H9 (cell line): Measurements from ENCODE around the gene BPIFB6. TPM values are rescaled to one million over a fixed set of nuclear protein-coding genes. Genes with fewer than 3 reads are reported as not detected.

Experiments used
- DNase-seq: peaks from one replicate; pipeline ENCODE4 v3.0.0-alpha.2; 2017
- H2AFZ ChIP-seq: one replicate; pipeline ENCODE4 v1.6.1; 2013; ENCODE audit warnings: mild to moderate bottlenecking, low read length, control low read depth, moderate library complexity
- H2AK5ac ChIP-seq: 2 replicates; pipeline ENCODE4 v1.6.1; 2013; ENCODE audit warnings: low read length, control low read depth, mixed read lengths; ENCODE audit not compliant: insufficient read length
- H2BK120ac ChIP-seq: one replicate; pipeline ENCODE4 v1.6.1; 2013; ENCODE audit warnings: low read depth, mild to moderate bottlenecking, low read length, control low read depth, inconsistent platforms; ENCODE audit not compliant: poor library complexity, severe bottlenecking
- H2BK12ac ChIP-seq: 2 replicates; pipeline ENCODE4 v1.6.1; 2013; ENCODE audit warnings: low read length, control low read depth, mixed read lengths, low read depth; ENCODE audit not compliant: insufficient read length
- H2BK15ac ChIP-seq: 2 replicates; pipeline ENCODE4 v1.6.1; 2013; ENCODE audit warnings: low read depth, low read length, control low read depth
- H2BK20ac ChIP-seq: one replicate; pipeline ENCODE4 v1.6.1; 2013; ENCODE audit warnings: low read depth, mild to moderate bottlenecking, low read length, control low read depth, inconsistent platforms; ENCODE audit not compliant: poor library complexity, severe bottlenecking
- H2BK5ac ChIP-seq: 2 replicates; pipeline ENCODE4 v1.6.1; 2013; ENCODE audit warnings: low read length, control low read depth, mixed read lengths; ENCODE audit not compliant: insufficient read length
- H3K14ac ChIP-seq: 2 replicates; pipeline ENCODE4 v1.6.1; 2013; ENCODE audit warnings: low read length, control low read depth; ENCODE audit not compliant: insufficient read depth
- H3K18ac ChIP-seq: 2 replicates; pipeline ENCODE4 v1.6.1; 2013; ENCODE audit warnings: low read depth, mild to moderate bottlenecking, mixed read lengths, low read length, control low read depth; ENCODE audit not compliant: insufficient read length
- H3K23ac ChIP-seq: 2 replicates; pipeline ENCODE4 v1.6.1; 2013; ENCODE audit warnings: low read length, control low read depth, mixed read lengths, low read depth; ENCODE audit not compliant: insufficient read length
- H3K23me2 ChIP-seq: 2 replicates; pipeline ENCODE4 v1.6.1; 2013; ENCODE audit warnings: low read depth, mild to moderate bottlenecking, mixed read lengths, low read length, control low read depth; ENCODE audit not compliant: insufficient read length, poor library complexity, severe bottlenecking
- H3K27ac ChIP-seq: 2 replicates; pipeline ENCODE4 v1.5.1; 2013; ENCODE audit warnings: low read length, control low read depth, mixed read lengths, low read depth; ENCODE audit not compliant: insufficient read length
- H3K27me3 ChIP-seq: 2 replicates; pipeline ENCODE4 v1.6.1; 2013; ENCODE audit warnings: low read length, control low read depth, inconsistent platforms; ENCODE audit not compliant: insufficient read depth
- H3K4ac ChIP-seq: 2 replicates; pipeline ENCODE4 v1.6.1; 2013; ENCODE audit warnings: low read depth, mild to moderate bottlenecking, control low read depth, inconsistent platforms, low read length, moderate library complexity
- H3K4me1 ChIP-seq: 2 replicates; pipeline ENCODE4 v1.6.1; 2013; ENCODE audit warnings: low read length, control low read depth, inconsistent platforms; ENCODE audit not compliant: insufficient read depth
- H3K4me2 ChIP-seq: 2 replicates; pipeline ENCODE4 v1.6.1; 2013; ENCODE audit warnings: low read length, control low read depth, mixed read lengths; ENCODE audit not compliant: insufficient read length, insufficient read depth
- H3K56ac ChIP-seq: 2 replicates; pipeline ENCODE4 v1.6.1; 2013; ENCODE audit warnings: low read depth, mild to moderate bottlenecking, mixed read lengths, low read length, control low read depth; ENCODE audit not compliant: insufficient read length
- H3K79me1 ChIP-seq: 2 replicates; pipeline ENCODE4 v1.6.1; 2013; ENCODE audit warnings: low read depth, mild to moderate bottlenecking, moderate library complexity, low read length, control low read depth, inconsistent platforms; ENCODE audit not compliant: insufficient read depth, poor library complexity, severe bottlenecking
- H3K79me2 ChIP-seq: 2 replicates; pipeline ENCODE4 v1.6.1; 2013; ENCODE audit warnings: low read length, control low read depth, inconsistent platforms; ENCODE audit not compliant: insufficient read depth
- H3K9ac ChIP-seq: 2 replicates; pipeline ENCODE4 v1.6.1; 2013; ENCODE audit warnings: low read length, control low read depth, mixed read lengths; ENCODE audit not compliant: insufficient read length; ENCODE audit errors: extremely low read depth
- H3K9me3 ChIP-seq: one replicate; pipeline ENCODE4 v1.6.1; 2013; ENCODE audit warnings: low read depth, low read length, inconsistent platforms; ENCODE audit not compliant: control insufficient read depth
- H3T11ph ChIP-seq: one replicate; pipeline ENCODE4 v1.6.1; 2013; ENCODE audit warnings: mild to moderate bottlenecking, low read length, control low read depth, inconsistent platforms
- H4K20me1 ChIP-seq: one replicate; pipeline ENCODE4 v1.6.1; 2013; ENCODE audit not compliant: control insufficient read depth, insufficient read length, insufficient read depth
- H4K5ac ChIP-seq: 2 replicates; pipeline ENCODE4 v1.6.1; 2013; ENCODE audit warnings: low read depth, mild to moderate bottlenecking, mixed read lengths, low read length, control low read depth; ENCODE audit not compliant: insufficient read length
- H4K8ac ChIP-seq: replicated peaks from 2 replicates; pipeline ENCODE4 v1.6.1; 2013; ENCODE audit warnings: low read length, control low read depth, mixed read lengths, low read depth; ENCODE audit not compliant: insufficient read length
- H4K91ac ChIP-seq: 2 replicates; pipeline ENCODE4 v1.6.1; 2013; ENCODE audit warnings: low read depth, mild to moderate bottlenecking, moderate library complexity, mixed read lengths, low read length, control low read depth; ENCODE audit not compliant: insufficient read length
- H3K27ac Mint-ChIP-seq, 3 experiments: 2 replicates in 2 of 3; 3 replicates in 1 of 3; pipeline ENCODE4 v1.8.0; 2020 to 2021; ENCODE audit warnings: mixed read lengths in 3 of 3, mild to moderate bottlenecking in 1 of 3, moderate library complexity in 1 of 3
- H3K27me3 Mint-ChIP-seq: 2 replicates; pipeline ENCODE4 v1.8.0; 2021; ENCODE audit warnings: low read depth, mild to moderate bottlenecking, moderate library complexity, mixed read lengths
- H3K36me3 Mint-ChIP-seq, 3 experiments: 2 replicates in 2 of 3; 3 replicates in 1 of 3; pipeline ENCODE4 v1.8.0; 2020 to 2021; ENCODE audit warnings: low read depth in 3 of 3, mixed read lengths in 3 of 3; ENCODE audit not compliant: insufficient read depth in 1 of 3
- H3K4me1 Mint-ChIP-seq, 2 experiments: 2 replicates each; pipeline ENCODE4 v1.8.0; 2020; ENCODE audit warnings: mixed read lengths in 2 of 2
- H3K4me3 Mint-ChIP-seq, 2 experiments: 2 replicates in 1 of 2; 3 replicates in 1 of 2; pipeline ENCODE4 v1.8.0; 2020 to 2021; ENCODE audit warnings: mild to moderate bottlenecking in 2 of 2, mixed read lengths in 2 of 2, moderate library complexity in 1 of 2
- H3K9me3 Mint-ChIP-seq, 2 experiments: 2 replicates in 1 of 2; 3 replicates in 1 of 2; pipeline ENCODE4 v1.8.0; 2020; ENCODE audit warnings: mild to moderate bottlenecking in 2 of 2, mixed read lengths in 2 of 2, moderate library complexity in 1 of 2
- WGBS: extraction: QIAGEN DNeasy Blood & Tissue Kit; methylation state at CpG from one replicate; pipeline ENCODE4 v1.1.7; 2013; ENCODE audit warnings: missing lambda C conversion rate, low lambda C conversion rate, mixed read lengths; ENCODE audit not compliant: insufficient read length; ENCODE audit errors: extremely low coverage; 5-methylcytosine and 5-hydroxymethylcytosine counted together
- total RNA-seq: library from RNA; stranded (reverse); gene quantifications from 2 replicates; pipeline ENCODE4 v1.2.1, GENCODE V29; 2021
- TF ChIP-seq, protein P1 (sequence below): fragments of 200-600 bp; sonication (generic); conservative IDR thresholded peaks from 3 replicates; pipeline ENCODE4 v1.8.0; 2021; ENCODE audit warnings: antibody characterized with exemption, mild to moderate bottlenecking

BPIFB6 gene
- total RNA-seq, 1 experiment from 2014 or later, result not detected

DNA sequence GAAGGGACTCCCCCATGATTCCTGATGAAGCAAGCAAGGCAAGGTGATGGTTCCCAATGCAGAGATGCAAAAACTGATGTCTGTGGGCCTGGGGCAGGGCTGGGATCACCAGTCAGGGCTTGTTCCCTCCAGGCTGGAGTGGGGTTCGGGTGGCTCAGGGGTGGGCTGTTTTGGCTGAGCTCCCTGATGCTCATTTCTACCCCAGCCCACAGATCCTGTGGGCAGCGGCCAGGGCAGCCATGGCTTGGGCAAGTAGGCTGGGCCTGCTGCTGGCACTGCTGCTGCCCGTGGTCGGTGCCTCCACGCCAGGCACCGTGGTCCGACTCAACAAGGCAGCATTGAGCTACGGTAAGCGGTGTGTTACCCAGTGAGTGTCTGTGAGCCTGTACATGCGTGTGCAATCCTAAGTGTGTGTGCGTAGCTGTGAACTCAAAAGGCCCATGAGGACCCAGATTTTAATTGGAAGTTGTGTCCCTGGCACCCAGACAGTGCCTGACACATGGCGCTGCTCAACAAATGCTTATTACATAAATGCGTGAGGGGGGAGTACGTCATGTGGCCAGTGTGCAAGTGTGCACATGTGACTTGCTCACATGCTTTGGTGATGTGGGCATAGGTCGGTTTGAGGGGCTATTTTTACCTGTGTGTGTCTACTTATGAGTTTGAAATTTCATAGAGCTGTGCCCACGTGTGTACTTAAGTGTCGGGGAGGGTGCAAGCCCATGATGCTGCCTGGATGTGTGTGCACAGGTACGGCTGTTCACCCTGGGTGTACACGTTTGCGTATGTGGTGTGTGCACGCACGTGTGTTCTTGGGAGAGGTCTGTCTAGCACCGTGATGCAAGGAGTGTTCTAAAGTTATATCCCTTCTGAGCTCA is 22.9 kb upstream of the BPIFB6 start:
- Mint-ChIP-seq H3K36me3 (peaks cover 0 to 4% (median 0%) of the 10 kb centered on the region in 3 experiments; a peak in 3 of 7 replicates), H3K27me3 (no peaks in the 10 kb centered on the region; the same call in 1 of the 2 replicates), H3K4me1 (0 out of 4 replicates have a peak, but pooled peaks cover 0 to under 1% of the 10 kb centered on the region in 2 experiments), H3K4me3 (no peak overlapping the region), H3K27ac (peak overlapping the region in 1 of 3 experiments; percentile 37; a peak in 2 of 7 replicates), H3K9me3 (peaks cover 5% of the 10 kb centered on the region in 2 experiments; a peak in 3 of 5 replicates)
- Histone ChIP-seq H3K4ac (no peak overlapping the region), H3K4me2 (no peak overlapping the region), H3K23ac (no peak overlapping the region), H4K5ac (no peak overlapping the region), H2BK15ac (no peak overlapping the region), H4K20me1 (no peaks in the 10 kb centered on the region), H3K79me2 (no peaks in the 10 kb centered on the region), H3K18ac (no peak overlapping the region), H2BK120ac (no peak overlapping the region), H3K23me2 (no peaks in the 10 kb centered on the region), H3K27ac (no peak overlapping the region), H3K4me1 (no peaks in the 10 kb centered on the region), H4K91ac (no peak overlapping the region), H2BK12ac (no peak overlapping the region), H2BK20ac (no peak overlapping the region), H2AK5ac (no peak overlapping the region), H3K27me3 (no peaks in the 10 kb centered on the region), H3K9ac (no peak overlapping the region), H2BK5ac (no peak overlapping the region), H3K79me1 (no peaks in the 10 kb centered on the region), H3K14ac (no peak overlapping the region), H3K56ac (no peak overlapping the region), H2AFZ (no peak overlapping the region), H4K8ac (no peak overlapping the region), H3K9me3 (no peaks in the 10 kb centered on the region), H3T11ph (no peak overlapping the region)
- TF ChIP-seq, protein P1, sequence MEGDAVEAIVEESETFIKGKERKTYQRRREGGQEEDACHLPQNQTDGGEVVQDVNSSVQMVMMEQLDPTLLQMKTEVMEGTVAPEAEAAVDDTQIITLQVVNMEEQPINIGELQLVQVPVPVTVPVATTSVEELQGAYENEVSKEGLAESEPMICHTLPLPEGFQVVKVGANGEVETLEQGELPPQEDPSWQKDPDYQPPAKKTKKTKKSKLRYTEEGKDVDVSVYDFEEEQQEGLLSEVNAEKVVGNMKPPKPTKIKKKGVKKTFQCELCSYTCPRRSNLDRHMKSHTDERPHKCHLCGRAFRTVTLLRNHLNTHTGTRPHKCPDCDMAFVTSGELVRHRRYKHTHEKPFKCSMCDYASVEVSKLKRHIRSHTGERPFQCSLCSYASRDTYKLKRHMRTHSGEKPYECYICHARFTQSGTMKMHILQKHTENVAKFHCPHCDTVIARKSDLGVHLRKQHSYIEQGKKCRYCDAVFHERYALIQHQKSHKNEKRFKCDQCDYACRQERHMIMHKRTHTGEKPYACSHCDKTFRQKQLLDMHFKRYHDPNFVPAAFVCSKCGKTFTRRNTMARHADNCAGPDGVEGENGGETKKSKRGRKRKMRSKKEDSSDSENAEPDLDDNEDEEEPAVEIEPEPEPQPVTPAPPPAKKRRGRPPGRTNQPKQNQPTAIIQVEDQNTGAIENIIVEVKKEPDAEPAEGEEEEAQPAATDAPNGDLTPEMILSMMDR, result no peak
- no peak for DNase-seq
- no CpG with 5 or more reads among the region's 23 CpGs for WGBS
